Natural killer cell (primary cell): ENCODE data around the gene CREG1. TPM values are rescaled to one million over a fixed set of nuclear protein-coding genes. Genes with fewer than 3 reads are reported as not detected.
A peak's percentile ranks its signal among the peaks of the same experiment; 100 is the strongest.
"Not testable (repeated sequence)": the region's sequence is repeated elsewhere in the genome, so short reads cannot be mapped to it uniquely, and the experiment has no call there.

Source experiments
- ATAC-seq, 3 donors: fragments of 150-1000 bp in 2 of 3; fragments of 200-7000 bp in 1 of 3; cut with Tn5 transposase; 1 replicate in 1 of 3; 2 replicates in 2 of 3; pipeline ENCODE4 v1.10.0; 2021; ENCODE audit warnings: mild to moderate bottlenecking in 2 of 3, moderate library complexity in 2 of 3
- DNase-seq, 2 donors: peaks; one replicate each; pipeline versions ENCODE4 v3.0.0 to v3.0.0-alpha.2; 2013 to 2021; ENCODE audit warnings: mixed read lengths in 1 of 2
- H3K27ac ChIP-seq: one replicate; pipeline ENCODE4 v1.5.1; 2013; ENCODE audit warnings: mild to moderate bottlenecking, low read length
- H3K27me3 ChIP-seq: one replicate; pipeline ENCODE4 v1.6.1; 2013; ENCODE audit warnings: low read length; ENCODE audit not compliant: control insufficient read depth, insufficient read depth
- H3K36me3 ChIP-seq: one replicate; pipeline ENCODE4 v1.6.1; 2013; ENCODE audit warnings: low read length; ENCODE audit not compliant: control insufficient read depth, insufficient read depth
- H3K4me1 ChIP-seq: one replicate; pipeline ENCODE4 v1.6.1; 2013; ENCODE audit warnings: low read length; ENCODE audit not compliant: control insufficient read depth, insufficient read depth
- H3K4me3 ChIP-seq: one replicate; pipeline ENCODE4 v1.5.1; 2013; ENCODE audit warnings: low read length
- H3K9me3 ChIP-seq: one replicate; pipeline ENCODE4 v1.6.1; 2013; ENCODE audit warnings: low read length; ENCODE audit not compliant: control insufficient read depth, insufficient read depth
- H3K27ac Mint-ChIP-seq, 2 donors: one replicate each; pipeline ENCODE4 v1.8.0; 2022; ENCODE audit warnings: mild to moderate bottlenecking in 2 of 2, mixed read lengths in 2 of 2, moderate library complexity in 1 of 2
- H3K27me3 Mint-ChIP-seq, 2 donors: one replicate each; pipeline ENCODE4 v1.8.0; 2022; ENCODE audit warnings: low read depth in 2 of 2, mixed read lengths in 2 of 2
- H3K36me3 Mint-ChIP-seq: one replicate; pipeline ENCODE4 v1.8.0; 2022; ENCODE audit warnings: mixed read lengths
- H3K4me1 Mint-ChIP-seq, 2 donors: one replicate each; pipeline ENCODE4 v1.8.0; 2022; ENCODE audit warnings: mixed read lengths in 2 of 2
- H3K4me3 Mint-ChIP-seq: one replicate; pipeline ENCODE4 v1.8.0; 2022; ENCODE audit warnings: mild to moderate bottlenecking, moderate library complexity, mixed read lengths
- H3K9me3 Mint-ChIP-seq, 2 donors: one replicate each; pipeline ENCODE4 v1.8.0; 2022; ENCODE audit warnings: mixed read lengths in 2 of 2
- WGBS: methylation state at CpG from one replicate; pipeline ENCODE4 v1.1.7; 2013; ENCODE audit warnings: missing lambda C conversion rate; ENCODE audit not compliant: insufficient coverage; 5-methylcytosine and 5-hydroxymethylcytosine counted together
- intact Hi-C: fragments of 100-400 bp; cut with micrococcal nuclease; formaldehyde crosslinking; loops from one replicate; pipeline ENCODE4 v1.14.2; 2022
- total RNA-seq, 4 donors: library from RNA; stranded (reverse); fragments of 120-200 nt in 1 of 4; gene quantifications; one replicate each; pipeline versions ENCODE4 v1.2.3 to v1.2.4, GENCODE V29; 2013 to 2022
- TF ChIP-seq, protein P1 (sequence below): fragments of 200-600 bp; IDR thresholded peaks from one replicate; pipeline ENCODE4 v1.8.0; 2022; ENCODE audit warnings: antibody characterized with exemption

The CREG1 gene
- total RNA-seq, 3 donors from 2014 or later (not counting 1 experiment from before 2014, with no cell fraction given): 6.7 to 15.8 (median 8.9) TPM

DNA sequence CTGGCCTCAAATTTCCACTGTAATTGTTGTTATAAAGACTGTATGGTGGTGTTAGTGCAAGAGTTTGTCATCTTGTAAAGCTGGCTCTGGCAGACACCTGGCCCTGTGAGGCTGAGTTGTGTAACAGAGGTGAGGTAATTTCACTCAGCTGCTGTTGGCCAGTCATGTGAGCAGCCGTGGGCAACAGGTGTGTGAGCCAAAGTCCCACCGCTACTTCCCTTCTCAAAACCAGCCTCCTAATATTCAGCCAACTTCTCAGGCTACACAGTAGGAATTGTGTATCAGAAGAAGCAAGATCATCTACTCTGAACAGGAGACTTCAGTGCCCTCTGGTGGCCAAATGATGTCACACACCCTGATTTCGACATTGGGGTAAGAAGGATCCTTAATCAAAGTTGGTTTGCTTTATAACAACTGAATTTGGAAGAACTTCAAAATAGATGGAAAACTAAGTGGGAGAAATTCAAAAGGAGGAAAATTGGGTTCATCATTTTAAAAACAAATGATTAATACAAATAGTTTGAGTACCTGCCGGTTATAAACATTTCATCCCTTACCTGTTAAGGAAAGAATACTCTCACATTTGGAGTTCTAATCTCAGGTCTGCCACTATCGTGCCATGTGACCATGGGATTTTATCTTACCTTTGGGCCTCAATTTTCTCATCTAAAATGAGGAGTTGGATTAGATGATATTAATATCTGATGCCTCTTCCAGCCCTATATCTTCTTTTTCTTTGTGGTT is 2.6 kb upstream of the CREG1 start:
- no peak overlapping the region for H3K4me3 ChIP-seq
- TF ChIP-seq, protein P1, sequence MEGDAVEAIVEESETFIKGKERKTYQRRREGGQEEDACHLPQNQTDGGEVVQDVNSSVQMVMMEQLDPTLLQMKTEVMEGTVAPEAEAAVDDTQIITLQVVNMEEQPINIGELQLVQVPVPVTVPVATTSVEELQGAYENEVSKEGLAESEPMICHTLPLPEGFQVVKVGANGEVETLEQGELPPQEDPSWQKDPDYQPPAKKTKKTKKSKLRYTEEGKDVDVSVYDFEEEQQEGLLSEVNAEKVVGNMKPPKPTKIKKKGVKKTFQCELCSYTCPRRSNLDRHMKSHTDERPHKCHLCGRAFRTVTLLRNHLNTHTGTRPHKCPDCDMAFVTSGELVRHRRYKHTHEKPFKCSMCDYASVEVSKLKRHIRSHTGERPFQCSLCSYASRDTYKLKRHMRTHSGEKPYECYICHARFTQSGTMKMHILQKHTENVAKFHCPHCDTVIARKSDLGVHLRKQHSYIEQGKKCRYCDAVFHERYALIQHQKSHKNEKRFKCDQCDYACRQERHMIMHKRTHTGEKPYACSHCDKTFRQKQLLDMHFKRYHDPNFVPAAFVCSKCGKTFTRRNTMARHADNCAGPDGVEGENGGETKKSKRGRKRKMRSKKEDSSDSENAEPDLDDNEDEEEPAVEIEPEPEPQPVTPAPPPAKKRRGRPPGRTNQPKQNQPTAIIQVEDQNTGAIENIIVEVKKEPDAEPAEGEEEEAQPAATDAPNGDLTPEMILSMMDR: peak; percentile 90
- DNase-seq: peak; percentile 58 to 87
- Mint-ChIP-seq H3K4me1 (peaks cover 12 to 16% of the 10 kb centered on the region in 2 donors), H3K27ac (no peak overlapping the region), H3K9me3 (no peaks in the 10 kb centered on the region), H3K27me3 (peaks cover 0 to 13% of the 10 kb centered on the region in 2 donors), H3K4me3 (peak overlapping the region; percentile 32), H3K36me3 (no peaks in the 10 kb centered on the region)
- peaks cover 20% of the 10 kb centered on the region for H3K4me1 ChIP-seq
- no peaks in the 10 kb centered on the region for H3K36me3 ChIP-seq
- WGBS: 0% methylated on average over 2 of the region's 5 CpGs
- H3K27ac ChIP-seq: no peak overlapping the region
- ATAC-seq: peak; percentile 30 to 52 (median 31)
- no peaks in the 10 kb centered on the region for H3K27me3 ChIP-seq
- intact Hi-C loops: loop anchor here (1.0 to 10.0 kb wide), 3 partner anchors 132 to 651 kb away; no protein-coding TSS in a partner anchor
- no peaks in the 10 kb centered on the region for H3K9me3 ChIP-seq

DNA sequence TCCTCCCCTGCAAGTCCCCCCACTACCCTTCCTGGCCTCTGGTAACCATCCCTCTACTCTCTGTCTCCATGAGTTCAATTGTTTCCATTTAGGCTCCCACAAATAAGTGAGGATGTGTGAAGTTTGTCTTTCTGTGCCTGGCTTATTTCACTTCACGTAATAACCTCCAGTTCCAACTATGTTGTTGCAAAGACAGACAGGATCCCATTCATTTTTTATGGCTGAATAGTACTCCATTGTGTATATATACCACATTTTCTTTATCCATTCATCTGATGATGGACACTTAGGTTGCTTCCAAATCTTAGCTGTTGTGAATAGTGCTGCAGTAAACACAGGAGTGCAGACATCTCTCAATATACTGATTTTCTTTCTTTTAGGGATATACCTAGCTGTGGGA is 1.5 kb upstream of the CREG1 start:
- not testable (repeated sequence) for H3K27ac Mint-ChIP-seq

DNA sequence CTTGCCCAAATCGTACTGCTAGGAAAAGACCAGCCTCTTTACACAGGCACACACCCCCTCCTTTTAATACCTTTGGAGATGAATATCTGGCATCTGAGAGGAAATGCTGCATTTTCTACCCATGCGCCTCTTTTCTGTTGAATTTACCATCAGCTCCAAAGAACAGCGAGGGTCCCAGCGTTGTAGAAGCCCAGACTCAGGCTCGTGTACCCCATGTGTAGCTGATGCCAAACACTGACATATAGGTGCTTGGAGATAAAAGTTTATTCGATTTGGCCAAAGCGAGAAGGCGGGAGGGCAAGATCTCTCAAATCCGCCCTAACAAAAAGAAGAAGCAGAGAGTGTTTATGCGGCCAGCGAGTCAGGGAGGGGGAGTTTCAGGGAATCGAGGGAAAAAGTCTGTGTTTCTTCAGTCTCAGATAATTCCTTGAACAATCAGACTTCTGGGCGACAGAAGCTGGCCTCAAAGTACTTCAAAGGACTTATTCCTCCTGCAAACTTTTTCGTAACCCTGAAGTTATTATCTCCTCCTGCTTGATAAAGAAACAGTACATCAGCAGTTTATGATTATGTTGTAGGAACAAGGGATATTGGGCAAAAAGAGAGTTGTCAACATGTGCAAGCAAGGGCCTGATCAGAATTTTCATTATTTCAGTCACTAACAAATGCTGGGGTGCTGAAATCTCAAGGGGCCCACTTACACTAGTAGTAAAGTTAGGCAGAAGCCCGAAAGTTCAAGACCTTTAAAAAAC is 642 bp upstream of the CREG1 start:
- no peaks in the 10 kb centered on the region for H3K27me3 ChIP-seq
- no peaks in the 10 kb centered on the region for H3K36me3 ChIP-seq
- no peak overlapping the region for H3K27ac ChIP-seq
- intact Hi-C loops: loop anchor here (10.0 kb wide), 1 partner anchor 649 kb away; no protein-coding TSS in a partner anchor
- no peaks in the 10 kb centered on the region for H3K36me3 Mint-ChIP-seq
- H3K9me3 Mint-ChIP-seq: no peaks in the 10 kb centered on the region
- peaks cover 12 to 20% of the 10 kb centered on the region in 2 donors for H3K4me1 Mint-ChIP-seq
- H3K4me1 ChIP-seq: peaks cover 20% of the 10 kb centered on the region
- no peak for ATAC-seq
- TF ChIP-seq, protein P1: no peak
- H3K4me3 ChIP-seq: peak overlapping the region; percentile 35
- DNase-seq: no peak
- no peaks in the 10 kb centered on the region for H3K9me3 ChIP-seq
- H3K27me3 Mint-ChIP-seq: peaks cover 0 to 9% of the 10 kb centered on the region in 2 donors
- peak overlapping the region; percentile 83 for H3K4me3 Mint-ChIP-seq
- 4% methylated on average over 12 of the region's 15 CpGs for WGBS
- peak overlapping the region in 1 of 2 donors; percentile 70 for H3K27ac Mint-ChIP-seq

More for the DNA sequence above, 1.5 kb upstream of the CREG1 start:
- not testable (repeated sequence) for H3K36me3 Mint-ChIP-seq, H3K4me3 ChIP-seq, H3K9me3 ChIP-seq, H3K27ac ChIP-seq, H3K27me3 ChIP-seq, H3K36me3 ChIP-seq, ATAC-seq, DNase-seq, H3K9me3 Mint-ChIP-seq
- H3K4me1 ChIP-seq: peaks cover 20% of the 10 kb centered on the region
- Mint-ChIP-seq H3K4me3 (peak overlapping the region; percentile 32), H3K4me1 (peaks cover 12 to 20% of the 10 kb centered on the region in 2 donors), H3K27me3 (peaks cover 0 to 11% of the 10 kb centered on the region in 2 donors)
- no CpG with 5 or more reads among the region's 1 CpG for WGBS
- intact Hi-C loops: loop anchor here (5.0 to 10.0 kb wide), 2 partner anchors 488 to 650 kb away; no protein-coding TSS in a partner anchor

DNA sequence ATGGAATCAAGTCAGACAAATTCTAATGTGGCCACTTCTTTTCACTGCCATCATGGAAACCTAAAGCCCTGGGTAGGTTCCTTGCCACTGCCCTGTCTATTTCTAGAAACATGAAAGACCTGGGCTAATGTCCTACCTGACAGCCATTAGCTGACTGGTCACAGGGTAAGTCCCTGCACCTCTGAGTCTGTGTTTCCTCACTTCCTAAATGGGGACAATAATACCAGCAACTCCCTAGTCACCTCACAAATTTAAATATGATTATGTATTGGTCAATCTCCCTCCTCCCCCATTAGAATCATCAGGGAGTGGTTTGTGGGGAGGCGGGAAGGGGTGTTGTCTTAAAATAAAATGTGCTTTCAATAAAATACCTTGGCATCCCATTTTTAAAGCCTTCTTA is 2.2 kb downstream of the CREG1 start:
- WGBS: no CpG with 5 or more reads among the region's 1 CpG
- Mint-ChIP-seq H3K27ac (no peak overlapping the region), H3K9me3 (no peaks in the 10 kb centered on the region), H3K4me3 (peak overlapping the region; percentile 25), H3K4me1 (peaks cover 12 to 20% of the 10 kb centered on the region in 2 donors), H3K27me3 (peaks cover 0 to 6% of the 10 kb centered on the region in 2 donors), H3K36me3 (no peaks in the 10 kb centered on the region)
- no peak for DNase-seq
- Histone ChIP-seq H3K4me1 (peaks cover 20% of the 10 kb centered on the region), H3K27me3 (no peaks in the 10 kb centered on the region), H3K27ac (no peak overlapping the region), H3K4me3 (no peak overlapping the region), H3K9me3 (no peaks in the 10 kb centered on the region), H3K36me3 (peaks cover 4% of the 10 kb centered on the region)
- TF ChIP-seq, protein P1: no peak
- intact Hi-C loops: loop anchor here (10.0 kb wide), 1 partner anchor 647 kb away; no protein-coding TSS in a partner anchor
- ATAC-seq: no peak
